ENCODE measurements around the gene SCAMP2. TPM values are rescaled to one million over a fixed set of nuclear protein-coding genes. Genes with fewer than 3 reads are reported as not detected.

The SCAMP2 gene
- total RNA-seq, 4 donors from 2014 or later = 55.5 to 99.4 (median 63.7) TPM

DNA sequence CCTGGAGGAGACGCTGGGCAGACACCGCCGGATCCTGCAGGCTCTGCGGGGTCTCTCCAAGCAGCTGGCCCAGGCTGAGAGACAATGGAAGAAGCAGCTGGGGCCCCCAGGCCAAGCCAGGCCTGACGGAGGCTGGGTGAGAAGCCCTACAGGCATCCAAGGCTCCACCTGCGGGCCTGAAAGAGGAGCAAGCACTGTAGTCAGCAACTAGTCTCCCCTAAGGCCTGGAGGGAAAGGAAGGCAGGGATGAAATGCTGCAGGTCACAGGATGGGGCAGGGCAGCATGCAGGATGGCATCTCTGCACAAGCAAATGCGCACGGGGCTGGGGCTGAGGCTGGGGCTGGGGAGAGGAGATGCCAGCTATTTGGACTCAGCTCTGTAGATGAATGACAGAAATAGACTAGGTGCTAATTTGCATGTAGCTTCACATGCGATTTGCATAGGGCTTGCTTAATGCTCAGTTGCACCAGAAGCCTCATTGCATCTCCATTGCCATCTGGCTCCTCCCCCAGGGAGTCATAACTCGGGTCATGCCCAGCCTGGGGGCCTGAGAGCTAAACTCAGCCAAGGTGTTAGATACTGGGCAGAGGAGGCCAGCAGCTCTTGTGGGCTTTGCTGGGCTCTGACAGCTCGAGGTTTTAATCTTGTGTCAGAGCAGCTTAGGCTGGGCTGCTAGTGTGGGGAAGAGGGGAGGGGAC, 51.9 kb downstream of the SCAMP2 start:
- TF ChIP-seq, protein P1, sequence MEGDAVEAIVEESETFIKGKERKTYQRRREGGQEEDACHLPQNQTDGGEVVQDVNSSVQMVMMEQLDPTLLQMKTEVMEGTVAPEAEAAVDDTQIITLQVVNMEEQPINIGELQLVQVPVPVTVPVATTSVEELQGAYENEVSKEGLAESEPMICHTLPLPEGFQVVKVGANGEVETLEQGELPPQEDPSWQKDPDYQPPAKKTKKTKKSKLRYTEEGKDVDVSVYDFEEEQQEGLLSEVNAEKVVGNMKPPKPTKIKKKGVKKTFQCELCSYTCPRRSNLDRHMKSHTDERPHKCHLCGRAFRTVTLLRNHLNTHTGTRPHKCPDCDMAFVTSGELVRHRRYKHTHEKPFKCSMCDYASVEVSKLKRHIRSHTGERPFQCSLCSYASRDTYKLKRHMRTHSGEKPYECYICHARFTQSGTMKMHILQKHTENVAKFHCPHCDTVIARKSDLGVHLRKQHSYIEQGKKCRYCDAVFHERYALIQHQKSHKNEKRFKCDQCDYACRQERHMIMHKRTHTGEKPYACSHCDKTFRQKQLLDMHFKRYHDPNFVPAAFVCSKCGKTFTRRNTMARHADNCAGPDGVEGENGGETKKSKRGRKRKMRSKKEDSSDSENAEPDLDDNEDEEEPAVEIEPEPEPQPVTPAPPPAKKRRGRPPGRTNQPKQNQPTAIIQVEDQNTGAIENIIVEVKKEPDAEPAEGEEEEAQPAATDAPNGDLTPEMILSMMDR (IDR thresholded peaks at IDR 0.05) = no peak
- ATAC-seq (ENCODE audit: low FRiP score) = no peak
- no peak for DNase-seq (ENCODE audit: low spot score)

DNA sequence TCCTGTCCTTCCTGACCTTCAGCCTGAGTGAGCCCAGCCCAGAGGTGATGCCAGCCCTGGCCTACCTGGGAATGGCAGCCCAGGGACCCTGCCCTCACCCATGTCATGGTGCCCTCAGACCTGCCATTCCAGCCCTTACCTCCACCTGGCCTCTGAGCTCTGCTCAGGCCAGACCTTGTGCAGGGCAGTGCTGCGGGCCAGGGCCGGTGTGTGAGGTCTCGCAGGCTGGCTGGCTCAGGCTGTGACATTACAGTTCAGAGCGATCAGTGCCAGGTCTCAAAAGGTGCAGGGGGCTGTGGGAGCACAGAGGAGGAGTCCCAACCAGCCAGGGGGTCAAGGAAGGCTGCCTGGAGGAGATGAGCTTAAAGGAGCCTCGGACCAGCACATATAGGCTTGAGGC, 53.1 kb downstream of the SCAMP2 start:
- DNase-seq (ENCODE audit: low spot score) = no peak
- no peak for ATAC-seq (ENCODE audit: low FRiP score)
- TF ChIP-seq, protein P1 (IDR thresholded peaks at IDR 0.05) = no peak

GRCh38 chr15:74817370-74817737, 55.8 kb downstream of the SCAMP2 start:
- ATAC-seq (ENCODE audit: low FRiP score) (no peak), DNase-seq (ENCODE audit: low spot score) (no peak)
- TF ChIP-seq, protein P1 (IDR thresholded peaks at IDR 0.05) = no peak

DNA sequence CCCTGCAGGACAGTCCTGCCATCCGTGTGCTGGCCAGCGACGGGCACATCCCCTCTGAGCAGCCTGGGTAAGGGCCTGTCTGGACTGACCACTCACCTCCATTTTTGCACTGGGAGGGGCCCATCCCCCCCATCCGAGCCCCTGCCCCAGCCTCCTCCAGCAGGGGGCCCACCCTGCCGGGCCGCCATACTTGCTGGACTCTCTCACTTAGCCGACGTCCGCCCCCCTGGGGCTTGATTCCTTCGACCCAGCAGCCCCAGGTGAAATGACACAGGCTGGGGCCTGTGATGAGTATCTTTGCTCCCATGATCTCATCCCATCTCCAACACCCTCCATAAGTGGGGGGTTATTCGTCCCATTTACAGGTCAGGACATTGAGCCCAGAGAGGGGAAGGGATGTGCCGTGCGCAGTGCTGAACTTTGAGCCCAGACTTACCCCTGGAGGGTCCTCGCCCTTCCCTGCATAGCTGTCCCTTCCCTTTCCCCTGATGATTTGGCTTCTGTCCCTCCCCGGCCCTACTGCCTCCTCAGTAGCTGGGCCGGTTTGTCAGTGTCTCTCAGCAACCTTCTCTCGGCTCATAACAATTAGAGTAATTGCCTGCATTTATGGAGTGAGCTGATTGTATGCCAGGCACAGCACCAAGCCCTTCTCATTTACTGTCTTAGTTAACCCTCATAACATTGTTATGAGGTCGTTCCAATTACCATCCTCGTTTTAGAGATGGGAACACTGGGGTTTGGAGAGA, 56.4 kb downstream of the SCAMP2 start:
- no peak for ATAC-seq (ENCODE audit: low FRiP score)
- no peak for DNase-seq (ENCODE audit: low spot score)
- TF ChIP-seq, protein P1 (IDR thresholded peaks at IDR 0.05) = no peak

DNA sequence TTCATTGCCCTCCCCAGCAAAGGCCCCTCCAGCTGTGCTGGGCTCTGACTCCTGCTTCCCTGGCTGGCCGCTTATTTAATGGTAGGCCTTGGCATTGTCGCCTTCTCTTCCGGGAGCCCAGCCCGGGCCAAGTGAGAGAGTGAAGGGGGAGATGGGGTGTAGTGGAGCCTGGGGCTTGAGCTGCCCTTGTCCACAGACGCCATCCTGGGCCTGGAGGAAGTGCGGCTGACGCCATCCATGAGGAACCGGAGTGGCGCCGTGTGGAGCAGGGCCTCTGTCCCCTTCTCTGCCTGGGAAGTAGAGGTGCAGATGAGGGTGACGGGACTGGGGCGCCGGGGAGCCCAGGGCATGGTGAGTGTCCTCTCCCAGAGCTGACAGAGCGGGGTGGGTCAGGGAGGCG, 57.2 kb downstream of the SCAMP2 start:
- TF ChIP-seq, protein P1 (IDR thresholded peaks at IDR 0.05) = no peak
- ATAC-seq (ENCODE audit: low FRiP score) (no peak), DNase-seq (ENCODE audit: low spot score) (no peak)

GRCh38 chr15:74815121-74815934, 57.8 kb downstream of the SCAMP2 start:
- TF ChIP-seq, protein P1 (IDR thresholded peaks at IDR 0.05) = no peak
- DNase-seq (ENCODE audit: low spot score) = no peak
- no peak for ATAC-seq (ENCODE audit: low FRiP score)

Measured in omental fat pad (tissue), 4 donors.